Adipose tissue (tissue), 3 donors: ENCODE data around the gene ZSCAN5A. TPM values are rescaled to one million over a fixed set of nuclear protein-coding genes. Genes with fewer than 3 reads are reported as not detected.
"Not testable (repeated sequence)": the region's sequence is repeated elsewhere in the genome, so short reads cannot be mapped to it uniquely, and the experiment has no call there.

ENCODE experiments used
- H3K27ac ChIP-seq: one replicate; pipeline ENCODE4 v1.5.1; 2013; ENCODE audit warnings: low read depth, low read length
- WGBS, 3 donors: extraction: QIAGEN DNeasy Blood & Tissue Kit; methylation state at CpG; one replicate each; pipeline ENCODE4 v1.1.7; 2013; 5-methylcytosine and 5-hydroxymethylcytosine counted together
- polyA plus RNA-seq, 3 donors: library from polyadenylated mRNA; stranded (reverse); fragments of 200-250 nt; gene quantifications; one replicate each; pipeline ENCODE4 v1.2.3, GENCODE V29; 2013
- donor health status: healthy with polysubstance abuse.
- donor health status: Bipolar disorder and iron deficiency.
- donor health status: healthy.

Gene ZSCAN5A
- polyA plus RNA-seq, 3 donors = 3.2 to 7.5 (median 4.3) TPM

- WGBS, 3 donors = 69 to 80% (median 74%) methylated on average over 18 of the region's 18 CpGs
- H3K27ac ChIP-seq = no peak overlapping the region
Measured at GRCh38 chr19:56176881-56177280, 137.8 kb downstream of the ZSCAN5A start.

DNA sequence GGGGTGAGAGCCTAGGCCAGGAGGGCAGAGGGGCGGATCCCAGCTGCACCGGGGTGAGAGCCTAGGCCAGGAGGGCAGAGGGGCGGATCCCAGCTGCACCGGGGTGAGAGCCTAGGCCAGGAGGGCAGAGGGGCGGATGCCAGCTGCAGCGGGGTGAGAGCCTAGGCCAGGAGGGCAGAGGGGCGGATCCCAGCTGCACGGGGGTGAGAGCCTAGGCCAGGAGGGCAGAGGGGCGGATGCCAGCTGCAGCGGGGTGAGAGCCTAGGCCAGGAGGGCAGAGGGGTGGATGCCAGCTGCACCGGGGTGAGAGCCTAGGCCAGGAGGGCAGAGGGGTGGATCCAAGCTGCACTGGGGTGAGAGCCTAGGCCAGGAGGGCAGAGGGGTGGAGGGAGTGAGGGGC lies 138.3 kb downstream of the ZSCAN5A start:
- not testable (repeated sequence) for H3K27ac ChIP-seq
- 60 to 83% (median 83%) methylated on average over 4 to 9 of the region's 11 CpGs for WGBS, 3 donors

GRCh38 chr19:56175861-56176307 lies 138.8 kb downstream of the ZSCAN5A start, which contains the start of gene GALP:
Gene GALP (plus strand): TSS chr19:56176008. CDS start chr19:56177109, 1,101 bp downstream.
- H3K27ac ChIP-seq = not testable (repeated sequence)
- WGBS, 3 donors = 42 to 67% (median 46%) methylated on average over 12 to 15 of the region's 15 CpGs

GRCh38 chr19:56174550-56174949 lies 140.1 kb downstream of the ZSCAN5A start:
- no peak overlapping the region for H3K27ac ChIP-seq
- WGBS, 3 donors = 38 to 47% (median 46%) methylated on average over 11 of the region's 11 CpGs

DNA sequence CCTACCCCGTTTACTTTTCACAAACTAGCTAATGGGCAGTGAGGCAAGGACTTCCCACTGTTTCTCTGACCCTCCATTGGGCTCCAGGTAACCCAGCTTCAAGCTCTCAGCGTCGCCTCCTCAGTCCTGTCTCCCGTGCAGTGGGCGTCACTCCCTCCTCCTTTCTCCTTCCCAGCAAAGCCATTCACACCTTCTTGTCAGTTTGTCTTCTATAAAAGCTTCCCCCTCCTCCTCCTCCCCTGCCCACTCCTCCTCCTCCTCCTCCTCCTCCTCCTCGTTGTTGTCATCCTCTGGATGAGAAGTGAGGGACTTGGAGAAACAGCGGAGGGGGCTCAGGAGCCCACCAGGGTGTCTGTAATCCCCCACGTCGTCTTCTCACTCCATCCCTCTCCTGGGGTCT lies 140.6 kb downstream of the ZSCAN5A start:
- H3K27ac ChIP-seq = no peak overlapping the region
- WGBS, 3 donors = 19 to 27% (median 19%) methylated on average over 6 to 9 of the region's 9 CpGs

Other genes starting within 250 kb of the ZSCAN5A start
- gene ZNF787, start 193.5 kb downstream of the ZSCAN5A start, polyA plus RNA-seq = 10 to 100 TPM; 14.8 to 29.8 (median 28.2) TPM
- gene ZNF444, start 173.6 kb downstream of the ZSCAN5A start, polyA plus RNA-seq = 10 to 100 TPM; 13.7 to 32.2 (median 14.9) TPM
- not detected for gene GALP, start 138.8 kb downstream of the ZSCAN5A start, polyA plus RNA-seq
- under 1 TPM in 1 of 3 donors, not detected in 2; 0.04 TPM for gene ZSCAN5B, start 117.1 kb downstream of the ZSCAN5A start, polyA plus RNA-seq
- not detected for gene ZSCAN5C, start 112.6 kb downstream of the ZSCAN5A start, polyA plus RNA-seq
- gene EDDM13, start 42.1 kb downstream of the ZSCAN5A start, polyA plus RNA-seq = 1 to 10 TPM in 1 of 3 donors, under 1 TPM in 1, not detected in 1; 0.32 to 1.2 TPM
- gene ZNF582, start 78.7 kb upstream of the ZSCAN5A start, polyA plus RNA-seq = 1 to 10 TPM; 2.1 to 3.8 (median 2.3) TPM
- 1 to 10 TPM; 1.5 to 2.1 (median 1.9) TPM for gene ZNF583, start 89.5 kb upstream of the ZSCAN5A start, polyA plus RNA-seq
- gene ZNF667, start 162.5 kb upstream of the ZSCAN5A start, polyA plus RNA-seq = 1 to 10 TPM in 2 of 3 donors, under 1 TPM in 1; 0.98 to 3.0 (median 1.6) TPM
- gene ZNF471, start 193.0 kb upstream of the ZSCAN5A start, polyA plus RNA-seq = 1 to 10 TPM; 1.7 to 2.8 (median 1.8) TPM
- gene ZFP28, start 224.1 kb upstream of the ZSCAN5A start, polyA plus RNA-seq = 1 to 10 TPM; 2.1 to 5.3 (median 2.6) TPM